HG02642 (cell line): Measurements from ENCODE around the gene IMMT.

ENCODE experiments used
- ATAC-seq: cut with Tn5 transposase; IDR thresholded peaks from one replicate; pipeline ENCODE4 v1.9.1; 2021; ENCODE audit warnings: mild to moderate bottlenecking; ENCODE audit not compliant: unreplicated experiment, poor library complexity

The IMMT gene

GRCh38 chr2:86226636-86227520 lies 31.6 kb upstream of the IMMT start:
- no peak for ATAC-seq

GRCh38 chr2:86226070-86226469 lies 30.8 kb upstream of the IMMT start:
- ATAC-seq = no peak

GRCh38 chr2:86225581-86225980 lies 30.3 kb upstream of the IMMT start:
- peak; percentile 69 for ATAC-seq

GRCh38 chr2:86224645-86225355 lies 29.5 kb upstream of the IMMT start:
- no peak for ATAC-seq

GRCh38 chr2:86223927-86224560 lies 28.8 kb upstream of the IMMT start:
- ATAC-seq = no peak

- no peak for ATAC-seq
Observed at GRCh38 chr2:86223140-86223926, 28.1 kb upstream of the IMMT start.

GRCh38 chr2:86221066-86221684 lies 25.9 kb upstream of the IMMT start:
- ATAC-seq = peak; percentile 55

GRCh38 chr2:86219896-86220295 lies 24.6 kb upstream of the IMMT start:
- no peak for ATAC-seq

GRCh38 chr2:86218124-86218523 lies 22.9 kb upstream of the IMMT start:
- ATAC-seq = no peak

- ATAC-seq = no peak
Observed at GRCh38 chr2:86216575-86217555, 21.6 kb upstream of the IMMT start.

GRCh38 chr2:86214503-86214832 lies 19.2 kb upstream of the IMMT start:
- no peak for ATAC-seq

GRCh38 chr2:86213699-86214502 lies 18.6 kb upstream of the IMMT start:
- no peak for ATAC-seq

GRCh38 chr2:86213056-86213455 lies 17.8 kb upstream of the IMMT start:
- ATAC-seq = no peak

GRCh38 chr2:86211796-86212188 lies 16.5 kb upstream of the IMMT start:
- ATAC-seq = no peak

GRCh38 chr2:86211033-86211795 lies 16.0 kb upstream of the IMMT start:
- ATAC-seq = no peak

- ATAC-seq = no peak
Observed at GRCh38 chr2:86204458-86204857, 9.2 kb upstream of the IMMT start.

- no peak for ATAC-seq
Observed at GRCh38 chr2:86203614-86204013, 8.4 kb upstream of the IMMT start.
